NCI-H187 treated with DMSO at 0.1 percent for 48 hours (cell line): Measurements from ENCODE around the gene PIR.

ENCODE experiments used
- DNase-seq: peaks from one replicate; lab custom pipeline; 2025; lab: John Stamatoyannopoulos, UW

The PIR gene

DNA sequence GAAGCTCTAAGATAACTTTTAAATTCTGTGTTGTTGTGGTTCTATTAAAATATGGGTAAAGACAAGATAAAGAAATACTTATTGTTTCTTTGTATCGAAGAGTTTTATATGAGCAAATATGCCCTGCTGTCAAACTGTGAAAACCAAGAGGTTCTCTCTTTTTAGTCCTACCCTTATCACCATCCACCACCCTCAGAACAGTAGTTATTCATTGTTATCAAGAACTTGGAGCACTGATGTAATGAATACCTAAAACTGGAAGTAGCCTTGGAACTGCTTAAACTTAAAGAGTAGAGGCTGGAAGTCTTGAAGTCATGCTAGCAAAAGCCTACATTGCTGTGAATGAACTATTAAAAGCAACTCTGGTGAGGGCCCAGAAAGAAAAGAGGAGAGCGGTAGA lies 9.2 kb downstream of the PIR start:
- DNase-seq: no peak

GRCh38 chrX:15475486-15475885 lies 17.6 kb downstream of the PIR start:
- DNase-seq: no peak

DNA sequence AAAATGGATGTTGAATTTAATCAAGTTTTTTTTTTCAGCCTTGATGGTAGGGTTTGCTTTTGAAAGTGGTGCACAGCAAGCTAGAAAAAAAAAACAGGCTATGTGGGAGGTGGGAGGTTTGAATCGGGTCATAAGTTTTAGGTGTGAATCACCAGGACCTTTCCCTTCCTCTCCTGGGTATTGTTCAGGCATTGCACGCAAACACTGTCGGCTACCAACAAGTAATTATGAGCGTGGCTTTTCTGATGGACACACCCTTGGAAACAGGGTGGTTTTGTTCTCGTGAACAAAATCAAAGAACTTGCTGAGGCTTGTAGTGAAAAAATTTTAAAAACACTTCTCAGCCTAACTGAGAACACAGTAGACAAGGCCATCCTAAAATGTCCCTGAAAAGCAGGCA lies 18.1 kb downstream of the PIR start:
- DNase-seq: no peak

- no peak for DNase-seq
Measured at GRCh38 chrX:15474028-15474427, 19.1 kb downstream of the PIR start.

DNA sequence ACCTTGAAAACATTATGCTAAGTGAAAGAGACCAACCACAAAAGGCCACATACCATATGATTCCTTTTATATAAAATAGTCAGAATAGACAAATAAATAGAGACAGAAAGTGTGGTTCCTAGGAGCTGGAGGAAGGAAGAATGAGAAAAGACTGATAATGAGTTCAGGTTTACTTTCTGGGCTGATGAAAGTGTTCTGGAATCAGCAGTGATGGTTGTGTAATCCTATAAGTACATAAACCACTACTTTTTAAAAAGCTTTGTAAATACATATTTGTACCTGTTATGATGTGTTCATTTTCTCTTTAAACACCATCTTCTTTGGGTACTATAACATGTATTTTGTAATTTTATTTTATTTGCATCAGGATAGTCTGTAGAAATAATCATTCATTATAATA lies 20.6 kb downstream of the PIR start:
- DNase-seq: no peak

GRCh38 chrX:15471028-15471427 lies 22.1 kb downstream of the PIR start:
- no peak for DNase-seq

DNA sequence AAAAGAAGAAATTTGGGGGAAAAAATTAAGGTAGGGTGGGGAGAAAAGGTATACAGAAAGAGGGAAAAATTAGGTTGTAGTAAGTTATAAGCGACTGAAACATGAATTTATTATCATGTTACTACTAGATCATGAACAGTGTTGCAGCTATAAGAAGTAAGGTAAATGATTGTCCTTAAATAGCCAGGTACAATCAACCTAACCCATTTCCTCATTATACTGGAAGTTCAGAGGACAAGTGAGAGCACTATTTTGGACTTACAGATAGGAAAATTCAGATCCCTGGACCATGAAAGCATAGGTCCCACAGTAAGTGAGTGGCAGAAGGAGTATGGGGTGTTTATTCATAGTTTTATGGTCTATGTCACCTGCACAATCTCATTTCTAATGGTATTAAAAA lies 23.5 kb downstream of the PIR start:
- DNase-seq: no peak

DNA sequence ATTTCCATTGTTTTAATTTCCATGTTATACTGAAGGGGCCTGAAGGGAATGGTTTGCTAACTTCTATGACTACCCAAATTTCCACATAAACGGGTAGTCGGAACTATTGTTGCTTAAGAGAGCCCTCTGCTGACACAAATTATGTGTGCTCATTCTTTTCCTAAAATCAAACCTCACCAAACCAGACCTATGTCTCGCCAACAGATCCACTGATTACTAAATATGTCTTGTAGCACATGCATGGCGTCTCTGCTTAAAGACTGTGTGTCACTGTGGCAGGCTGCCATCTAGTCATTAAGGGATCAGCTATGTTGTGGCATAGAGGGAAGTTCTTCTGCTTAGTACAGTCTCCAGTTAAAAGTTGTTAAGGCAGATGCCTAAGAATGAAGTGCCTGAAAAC lies 25.1 kb downstream of the PIR start:
- no peak for DNase-seq

GRCh38 chrX:15465896-15466651 lies 27.1 kb downstream of the PIR start:
- DNase-seq: no peak

DNA sequence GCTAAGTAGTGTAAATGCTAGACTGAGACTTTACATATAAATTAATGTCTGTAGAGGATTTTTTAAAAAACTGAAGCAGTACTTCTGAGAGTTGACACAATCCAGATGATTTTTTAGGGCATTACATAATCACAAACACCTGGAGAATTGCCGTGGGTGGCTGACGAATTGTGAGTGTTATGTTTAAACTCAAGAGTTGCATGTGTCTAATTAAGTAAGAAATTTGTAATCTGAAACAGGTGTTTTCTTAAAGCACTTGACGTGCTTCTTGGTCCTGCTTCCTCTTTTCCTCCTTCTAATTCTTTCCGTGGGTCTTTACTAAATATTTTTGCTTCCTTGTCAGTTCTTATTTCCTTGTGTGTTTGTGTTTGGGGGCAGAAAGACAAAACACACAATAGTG lies 27.8 kb downstream of the PIR start:
- DNase-seq: no peak

- no peak for DNase-seq
Measured at GRCh38 chrX:15464704-15465103, 28.4 kb downstream of the PIR start.

DNA sequence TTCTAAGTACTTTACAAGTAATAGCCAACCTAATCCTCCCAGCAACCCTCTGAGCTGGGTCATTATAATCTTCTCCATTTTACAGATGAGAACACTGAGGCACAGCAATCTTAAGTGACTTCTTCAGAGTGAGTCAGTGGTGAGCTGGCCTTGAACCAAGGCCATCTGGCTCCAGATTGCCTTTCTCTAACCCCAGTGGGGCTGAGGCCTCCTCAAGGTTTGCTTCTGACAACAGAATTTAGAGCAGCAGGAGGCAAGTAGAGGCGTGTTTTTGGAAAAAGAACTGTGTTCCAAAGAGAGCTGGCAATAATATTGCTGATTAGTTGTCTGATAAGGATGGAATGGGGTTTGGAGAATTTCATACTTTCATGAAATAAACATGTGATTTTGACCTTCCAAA lies 41.2 kb downstream of the PIR start:
- no peak for DNase-seq

DNA sequence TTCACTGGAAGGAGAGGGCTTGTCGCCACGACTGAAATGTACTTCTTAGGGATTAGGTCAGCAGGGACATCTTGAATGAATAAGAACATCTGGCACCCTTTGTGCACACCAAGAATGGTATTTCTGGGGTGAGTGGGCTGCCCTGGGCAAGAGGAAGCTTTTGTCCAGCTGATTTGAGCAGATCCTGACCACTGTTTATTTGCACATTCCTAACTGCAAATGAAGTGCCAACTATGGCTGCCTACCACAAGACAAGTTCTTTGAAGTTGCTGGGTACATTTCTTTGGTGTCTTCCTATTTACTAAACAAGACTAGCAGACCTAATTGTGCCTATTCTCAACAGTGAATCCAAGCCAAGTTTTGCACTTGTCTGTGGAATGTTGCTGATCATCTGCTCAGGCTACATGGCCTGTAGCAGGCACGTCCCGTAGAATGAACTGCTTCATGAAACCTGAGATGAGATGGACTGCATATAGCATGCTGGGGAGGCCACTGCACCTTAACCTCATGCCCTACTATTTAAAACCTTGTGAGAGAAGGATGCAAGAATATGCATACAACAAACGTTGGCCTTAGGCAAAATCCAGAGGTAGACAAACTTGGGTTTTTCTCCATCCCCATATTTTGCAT lies 45.0 kb downstream of the PIR start:
- DNase-seq: no peak

- no peak for DNase-seq
Measured at GRCh38 chrX:15441464-15441863, 51.7 kb downstream of the PIR start.

GRCh38 chrX:15438332-15438731 lies 54.8 kb downstream of the PIR start:
- DNase-seq: no peak

- no peak for DNase-seq
Measured at GRCh38 chrX:15437724-15438123, 55.4 kb downstream of the PIR start.

DNA sequence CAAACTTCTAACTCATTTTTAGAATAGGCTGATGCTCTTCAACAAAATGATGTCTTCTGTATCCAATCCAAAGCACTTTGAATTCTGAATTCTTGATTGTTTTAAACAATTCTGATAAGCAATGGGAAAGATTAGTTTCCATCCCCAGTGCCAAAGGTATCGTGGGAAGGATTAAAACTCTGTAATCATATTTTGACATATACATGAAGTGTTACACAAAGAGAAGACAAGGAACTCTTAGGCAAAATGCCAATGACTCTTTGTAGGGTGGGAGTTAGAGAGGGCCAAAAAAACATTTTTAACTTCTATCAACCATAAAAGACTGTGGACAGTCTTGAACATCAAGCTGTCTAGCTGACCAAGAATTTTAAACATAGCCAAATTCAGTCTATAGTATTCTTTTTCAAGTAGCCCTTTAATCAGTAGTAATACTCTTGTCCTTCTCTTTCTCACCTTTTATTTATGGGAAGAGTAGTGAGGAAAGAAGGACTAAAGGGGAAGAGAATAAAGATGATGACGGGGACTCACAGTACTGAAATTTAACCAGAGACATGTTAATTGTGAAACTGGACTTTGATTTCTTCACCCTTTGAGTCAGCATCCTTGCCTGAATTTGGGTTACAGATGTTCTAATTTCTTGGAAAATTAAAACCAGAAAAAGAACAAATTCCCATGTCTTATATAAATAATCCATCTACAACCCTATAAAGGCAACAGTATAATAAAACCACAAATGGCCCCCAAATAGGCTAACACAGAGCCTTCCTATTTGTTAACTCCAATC lies 57.1 kb downstream of the PIR start:
- DNase-seq: no peak

GRCh38 chrX:15434205-15434604 lies 58.9 kb downstream of the PIR start:
- DNase-seq: no peak

GRCh38 chrX:15430584-15430983 lies 62.5 kb downstream of the PIR start:
- DNase-seq: no peak

- no peak for DNase-seq
Measured at GRCh38 chrX:15430076-15430475, 63.1 kb downstream of the PIR start.

DNA sequence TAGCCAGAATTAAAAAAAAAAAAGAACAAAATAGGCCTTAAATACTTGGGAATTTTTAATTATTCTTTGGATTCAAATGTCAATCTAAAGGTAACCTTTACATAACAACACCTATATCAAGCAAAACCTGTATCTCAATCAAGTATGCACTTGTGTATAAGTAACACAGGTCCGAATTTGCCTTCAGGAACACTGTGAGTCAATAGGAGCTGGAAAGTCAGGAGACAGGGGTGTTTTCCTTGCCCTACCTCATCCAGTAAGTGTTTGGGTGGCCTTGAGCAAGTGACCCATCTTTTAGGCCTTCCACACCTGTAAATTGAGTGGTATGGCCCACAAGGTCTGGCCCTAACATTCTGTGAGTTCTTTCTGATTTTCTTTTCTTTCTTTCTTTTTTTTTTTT lies 68.1 kb downstream of the PIR start:
- DNase-seq: no peak

GRCh38 chrX:15418707-15419181 lies 74.4 kb downstream of the PIR start:
- DNase-seq: no peak
